GM12872 (cell line): ENCODE measurements around the gene TIGAR.
A peak's percentile ranks its signal among the peaks of the same experiment; 100 is the strongest.

ENCODE experiments used
- CTCF ChIP-seq: IDR thresholded peaks from 3 replicates; pipeline ENCODE4 v1.5.1; 2011; ENCODE audit warnings: low read depth, mild to moderate bottlenecking, low read length, moderate library complexity; ENCODE audit not compliant: insufficient read depth

TIGAR gene

GRCh38 chr12:4275016-4275869, 45.8 kb upstream of the TIGAR start:
- TF ChIP-seq CTCF = no peak

GRCh38 chr12:4275870-4276301, 45.1 kb upstream of the TIGAR start:
- no peak for TF ChIP-seq CTCF

- TF ChIP-seq CTCF = peak; percentile 85
These were observed 44.3 kb upstream of the TIGAR start for GRCh38 chr12:4276524-4277204.

GRCh38 chr12:4277205-4277543, 43.8 kb upstream of the TIGAR start:
- TF ChIP-seq CTCF = no peak

GRCh38 chr12:4277857-4278256, 43.2 kb upstream of the TIGAR start:
- TF ChIP-seq CTCF = no peak

- no peak for TF ChIP-seq CTCF
These were observed 42.5 kb upstream of the TIGAR start for GRCh38 chr12:4278329-4279197.

GRCh38 chr12:4279198-4279690, 41.8 kb upstream of the TIGAR start:
- no peak for TF ChIP-seq CTCF
